Mesenchymal stem cell (in vitro differentiated cells and primary cell): ENCODE data around the gene TTC33.

Source experiments
- DNase-seq: peaks from one replicate; pipeline ENCODE4 v3.0.0-alpha.2; 2013
- H2AFZ ChIP-seq: one replicate; pipeline ENCODE4 v1.6.1; 2013; ENCODE audit warnings: low read depth, mild to moderate bottlenecking, control low read depth, inconsistent platforms, low read length, moderate library complexity
- H2AK5ac ChIP-seq: 2 replicates; pipeline ENCODE4 v1.6.1; 2013; ENCODE audit warnings: low read length, moderate library complexity, mild to moderate bottlenecking, inconsistent platforms; ENCODE audit not compliant: severe bottlenecking
- H2BK120ac ChIP-seq: one replicate; pipeline ENCODE4 v1.6.1; 2013; ENCODE audit warnings: low read depth, mild to moderate bottlenecking, inconsistent platforms, low read length, moderate library complexity
- H2BK12ac ChIP-seq, 2 experiments: one replicate each; pipeline ENCODE4 v1.6.1; 2013; ENCODE audit warnings: inconsistent platforms in 2 of 2, low read length in 2 of 2, mild to moderate bottlenecking in 2 of 2, moderate library complexity in 2 of 2, control low read depth in 1 of 2
- H2BK15ac ChIP-seq: one replicate; pipeline ENCODE4 v1.6.1; 2013; ENCODE audit warnings: mild to moderate bottlenecking, low read depth, inconsistent platforms; ENCODE audit not compliant: poor library complexity, severe bottlenecking
- H2BK5ac ChIP-seq: 2 replicates; pipeline ENCODE4 v1.6.1; 2013; ENCODE audit warnings: low read depth, mild to moderate bottlenecking, low read length, control low read depth, inconsistent platforms; ENCODE audit not compliant: poor library complexity, severe bottlenecking
- H3K14ac ChIP-seq, 2 experiments: one replicate each; pipeline ENCODE4 v1.6.1; 2013; ENCODE audit warnings: inconsistent platforms in 2 of 2, low read length in 2 of 2, control low read depth in 1 of 2, mild to moderate bottlenecking in 1 of 2, moderate library complexity in 1 of 2
- H3K18ac ChIP-seq, 2 experiments: one replicate each; pipeline ENCODE4 v1.6.1; 2013; ENCODE audit warnings: inconsistent platforms in 2 of 2, low read length in 2 of 2, control low read depth in 1 of 2, low read depth in 1 of 2, mild to moderate bottlenecking in 1 of 2
- H3K23ac ChIP-seq, 2 experiments: one replicate each; pipeline ENCODE4 v1.6.1; 2013; ENCODE audit warnings: inconsistent platforms in 2 of 2, low read length in 2 of 2, mild to moderate bottlenecking in 2 of 2, moderate library complexity in 2 of 2, control low read depth in 1 of 2
- H3K27ac ChIP-seq: 2 replicates; pipeline ENCODE4 v1.5.1; 2013; ENCODE audit warnings: mild to moderate bottlenecking, moderate library complexity, low read length, control low read depth, inconsistent platforms; ENCODE audit not compliant: poor library complexity, severe bottlenecking
- H3K27me3 ChIP-seq, 2 experiments: 2 replicates each; pipeline versions ENCODE4 v1.6.1 to v1.7.0; 2013; ENCODE audit warnings: low read length in 2 of 2, mild to moderate bottlenecking in 2 of 2, moderate library complexity in 2 of 2, control low read depth in 1 of 2, inconsistent platforms in 1 of 2; ENCODE audit not compliant: control insufficient read depth in 1 of 2, insufficient read depth in 1 of 2
- H3K36me3 ChIP-seq, 2 experiments: 2 replicates each; pipeline versions ENCODE4 v1.6.1 to v1.7.0; 2013; ENCODE audit warnings: low read length in 2 of 2, control low read depth in 1 of 2, inconsistent platforms in 1 of 2, low read depth in 1 of 2, mild to moderate bottlenecking in 1 of 2; ENCODE audit not compliant: insufficient read depth in 2 of 2, control insufficient read depth in 1 of 2
- H3K4ac ChIP-seq, 2 experiments: one replicate each; pipeline ENCODE4 v1.6.1; 2013; ENCODE audit warnings: inconsistent platforms in 2 of 2, low read length in 2 of 2, mild to moderate bottlenecking in 2 of 2, moderate library complexity in 2 of 2, control low read depth in 1 of 2, low read depth in 1 of 2
- H3K4me1 ChIP-seq: 2 replicates; pipeline ENCODE4 v1.6.1; 2013; ENCODE audit warnings: low read depth, low read length, control low read depth; ENCODE audit not compliant: control insufficient read depth, insufficient read depth
- H3K4me2 ChIP-seq: 2 replicates; pipeline ENCODE4 v1.6.1; 2013; ENCODE audit warnings: low read length, mild to moderate bottlenecking, inconsistent platforms; ENCODE audit not compliant: poor library complexity, severe bottlenecking
- H3K4me3 ChIP-seq, 2 experiments: 2 replicates each; pipeline versions ENCODE4 v1.5.1 to v1.7.0; 2013; ENCODE audit warnings: low read length in 2 of 2, mild to moderate bottlenecking in 2 of 2, control low read depth in 1 of 2, low read depth in 1 of 2; ENCODE audit not compliant: insufficient read depth in 1 of 2
- H3K79me1 ChIP-seq: replicated peaks from 2 replicates; pipeline ENCODE4 v1.6.1; 2013; ENCODE audit warnings: mild to moderate bottlenecking, control low read depth, low read length, inconsistent platforms; ENCODE audit not compliant: poor library complexity, severe bottlenecking
- H3K9ac ChIP-seq: 2 replicates; pipeline ENCODE4 v1.7.0; 2013; ENCODE audit warnings: mild to moderate bottlenecking, low read length, moderate library complexity
- H3K9me3 ChIP-seq: 2 replicates; pipeline ENCODE4 v1.7.0; 2013; ENCODE audit warnings: mild to moderate bottlenecking, low read length; ENCODE audit not compliant: control insufficient read depth
- H4K8ac ChIP-seq: one replicate; pipeline ENCODE4 v1.6.1; 2013; ENCODE audit warnings: inconsistent platforms, mild to moderate bottlenecking, low read length, moderate library complexity
- H4K91ac ChIP-seq: one replicate; pipeline ENCODE4 v1.6.1; 2013; ENCODE audit warnings: mild to moderate bottlenecking, low read length, inconsistent platforms
- WGBS: methylation state at CpG from one replicate; pipeline ENCODE4 v1.1.7; 2013; ENCODE audit warnings: mixed read lengths; 5-methylcytosine and 5-hydroxymethylcytosine counted together

Gene TTC33

DNA sequence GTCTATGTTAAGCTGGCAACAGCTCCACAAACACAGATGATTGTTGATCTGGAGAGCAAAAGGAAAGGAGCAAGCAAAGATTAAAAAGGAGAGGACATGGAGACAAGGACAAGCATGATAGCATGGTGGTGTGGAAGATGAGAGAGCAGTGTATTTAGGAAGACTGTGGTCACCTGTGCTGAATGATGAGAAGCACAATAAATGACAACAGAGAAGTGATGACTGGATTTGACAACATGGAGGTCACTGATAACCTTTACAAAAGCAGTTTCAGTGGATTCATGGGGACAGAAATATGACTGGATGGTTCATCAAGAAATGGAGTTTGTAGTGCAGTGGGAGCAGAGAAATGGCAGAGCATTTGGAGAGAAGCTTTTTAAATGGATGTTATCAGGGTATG is 20.2 kb downstream of the TTC33 start:
- Histone ChIP-seq H3K4ac (no peak overlapping the region), H2AK5ac (peak overlapping the region; percentile 66), H3K79me1 (peaks cover 21% of the 10 kb centered on the region), H3K4me3 (no peak overlapping the region), H2BK12ac (no peak overlapping the region), H2BK5ac (no peak overlapping the region), H4K91ac (no peak overlapping the region), H3K18ac (no peak overlapping the region), H3K23ac (no peak overlapping the region), H2BK120ac (no peak overlapping the region), H3K9ac (peak overlapping the region; percentile 13), H3K27ac (no peak overlapping the region), H4K8ac (no peak overlapping the region), H2AFZ (no peak overlapping the region), H3K27me3 (no peaks in the 10 kb centered on the region), H3K14ac (no peak overlapping the region), H2BK15ac (no peak overlapping the region), H3K4me2 (no peak overlapping the region), H3K9me3 (no peaks in the 10 kb centered on the region), H3K36me3 (peaks cover 0 to 13% of the 10 kb centered on the region in 2 experiments), H3K4me1 (peaks cover 2% of the 10 kb centered on the region)
- DNase-seq: no peak

DNA sequence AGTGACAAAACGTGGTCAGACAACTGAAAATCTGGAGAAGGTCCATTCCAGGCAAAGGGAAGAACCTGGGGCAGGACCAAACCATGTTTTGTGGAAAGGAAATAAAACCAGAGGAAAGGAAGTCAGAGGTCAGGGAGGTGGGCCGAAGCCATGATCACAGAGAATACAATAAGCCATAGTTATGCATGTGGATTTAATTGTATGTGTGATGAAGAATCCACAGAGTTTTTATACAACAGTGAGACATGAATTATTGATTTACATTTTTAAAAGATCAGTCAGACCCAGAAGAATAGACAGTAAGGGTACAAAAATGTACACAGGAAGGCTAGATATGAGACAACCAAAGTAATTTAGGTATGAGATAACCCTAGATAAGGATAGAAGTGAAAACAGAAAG is 20.8 kb downstream of the TTC33 start:
- H4K91ac ChIP-seq: no peak overlapping the region
- H2BK15ac ChIP-seq: no peak overlapping the region
- H3K18ac ChIP-seq: peak overlapping the region in 1 of 2 experiments; percentile 72
- no peak overlapping the region for H2BK5ac ChIP-seq
- no peak overlapping the region for H4K8ac ChIP-seq
- no peak overlapping the region for H2AFZ ChIP-seq
- peaks cover 2% of the 10 kb centered on the region for H3K4me1 ChIP-seq
- 68% methylated on average over 2 of the region's 2 CpGs for whole genome bisulfite sequencing
- no peaks in the 10 kb centered on the region for H3K27me3 ChIP-seq
- H3K4ac ChIP-seq: no peak overlapping the region
- no peak overlapping the region for H3K4me3 ChIP-seq
- peaks cover 0 to 9% of the 10 kb centered on the region in 2 experiments for H3K36me3 ChIP-seq
- no peak overlapping the region for H2AK5ac ChIP-seq
- no peak overlapping the region for H3K14ac ChIP-seq
- no peak overlapping the region for H3K27ac ChIP-seq
- H3K23ac ChIP-seq: no peak overlapping the region
- H3K4me2 ChIP-seq: no peak overlapping the region
- H2BK12ac ChIP-seq: no peak overlapping the region
- no peaks in the 10 kb centered on the region for H3K9me3 ChIP-seq
- peaks cover 21% of the 10 kb centered on the region for H3K79me1 ChIP-seq
- DNase-seq: no peak
- H2BK120ac ChIP-seq: no peak overlapping the region
- peak overlapping the region; percentile 13 for H3K9ac ChIP-seq

DNA sequence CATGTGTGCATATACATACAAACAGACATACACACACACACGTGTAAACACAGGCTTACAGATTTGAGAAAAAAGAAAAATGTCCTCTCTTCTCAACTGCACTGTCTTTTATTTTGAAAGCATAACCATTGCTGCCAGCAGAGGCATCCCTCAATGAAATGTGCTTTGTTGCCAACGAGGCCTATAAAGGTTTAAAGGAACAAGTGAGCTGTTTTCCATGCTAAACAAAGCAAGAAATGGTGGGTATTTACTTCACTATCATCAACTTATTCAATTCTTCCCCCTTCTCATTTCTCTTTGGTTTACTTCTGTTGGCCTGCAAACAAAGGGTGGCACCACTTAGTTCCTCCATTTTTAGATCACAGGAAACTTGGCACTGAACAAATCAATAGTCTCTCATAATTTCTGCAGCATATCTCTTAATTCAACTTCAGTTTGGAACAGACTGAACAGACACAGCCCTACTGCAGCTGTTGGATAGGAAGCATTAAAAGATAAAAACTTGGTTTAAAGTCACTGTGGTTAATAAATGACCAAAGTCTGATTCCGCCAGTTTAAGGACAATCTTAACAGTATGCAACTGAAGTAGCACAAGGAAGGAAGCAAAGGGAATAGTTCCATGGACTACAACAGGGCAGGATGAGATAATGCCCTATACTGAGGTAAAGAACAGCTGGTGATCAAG is 21.7 kb downstream of the TTC33 start:
- H3K4me3 ChIP-seq: no peak overlapping the region
- H3K9ac ChIP-seq: peak overlapping the region; percentile 13
- H3K4me2 ChIP-seq: no peak overlapping the region
- DNase-seq: no peak
- no peak overlapping the region for H3K14ac ChIP-seq
- WGBS: 81% methylated on average over 3 of the region's 3 CpGs
- no peaks in the 10 kb centered on the region for H3K27me3 ChIP-seq
- H2BK12ac ChIP-seq: no peak overlapping the region
- H3K36me3 ChIP-seq: peaks cover 0 to 3% of the 10 kb centered on the region in 2 experiments
- no peak overlapping the region for H4K91ac ChIP-seq
- H3K27ac ChIP-seq: peak overlapping the region; percentile 62
- H2AFZ ChIP-seq: no peak overlapping the region
- no peak overlapping the region for H2BK15ac ChIP-seq
- peaks cover 2% of the 10 kb centered on the region for H3K4me1 ChIP-seq
- no peak overlapping the region for H2AK5ac ChIP-seq
- H3K23ac ChIP-seq: no peak overlapping the region
- H2BK5ac ChIP-seq: no peak overlapping the region
- no peak overlapping the region for H2BK120ac ChIP-seq
- H3K9me3 ChIP-seq: no peaks in the 10 kb centered on the region
- no peak overlapping the region for H4K8ac ChIP-seq
- H3K4ac ChIP-seq: no peak overlapping the region
- H3K79me1 ChIP-seq: peaks cover 21% of the 10 kb centered on the region
- H3K18ac ChIP-seq: no peak overlapping the region

DNA sequence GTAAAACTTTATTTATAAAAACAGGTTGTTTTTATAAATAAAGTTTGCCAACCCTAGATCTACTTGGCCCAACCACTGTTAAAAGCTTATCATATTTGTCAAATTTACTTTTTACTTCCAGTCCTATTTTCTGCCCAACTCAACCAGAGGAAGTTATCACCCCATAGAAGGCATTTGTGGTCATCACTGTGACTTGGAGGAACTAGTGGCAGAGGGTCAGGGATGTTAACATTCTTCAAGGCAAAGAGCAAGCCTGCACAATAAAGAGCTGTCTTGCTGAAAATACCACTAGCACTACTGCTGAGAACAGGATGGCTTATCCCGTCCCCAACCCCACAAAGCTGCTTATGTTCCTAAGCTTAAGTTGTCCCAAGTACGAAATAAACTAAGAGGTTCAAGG is 22.3 kb downstream of the TTC33 start:
- no peak overlapping the region for H2AFZ ChIP-seq
- no peak overlapping the region for H3K4ac ChIP-seq
- H3K9me3 ChIP-seq: no peaks in the 10 kb centered on the region
- no peak overlapping the region for H3K4me3 ChIP-seq
- no peak for DNase-seq
- peak overlapping the region; percentile 34 for H3K27ac ChIP-seq
- H4K91ac ChIP-seq: no peak overlapping the region
- no peak overlapping the region for H2BK5ac ChIP-seq
- no peak overlapping the region for H2BK120ac ChIP-seq
- peaks cover 2% of the 10 kb centered on the region for H3K4me1 ChIP-seq
- no peak overlapping the region for H3K4me2 ChIP-seq
- no peak overlapping the region for H3K14ac ChIP-seq
- no CpG with 5 or more reads among the region's 2 CpGs for WGBS
- H3K18ac ChIP-seq: no peak overlapping the region
- peaks cover 0 to 3% of the 10 kb centered on the region in 2 experiments for H3K36me3 ChIP-seq
- H2BK15ac ChIP-seq: no peak overlapping the region
- no peaks in the 10 kb centered on the region for H3K27me3 ChIP-seq
- no peak overlapping the region for H2BK12ac ChIP-seq
- no peak overlapping the region for H3K23ac ChIP-seq
- no peak overlapping the region for H4K8ac ChIP-seq
- no peak overlapping the region for H2AK5ac ChIP-seq
- peaks cover 21% of the 10 kb centered on the region for H3K79me1 ChIP-seq
- H3K9ac ChIP-seq: no peak overlapping the region
